ENCODE results near the gene SRP9.

GRCh38 chr1:225754940-225755641 lies 22.5 kb upstream of the SRP9 start:
- no peak for TF ChIP-seq CTCF (IDR thresholded peaks at IDR 0.05; ENCODE audit: borderline replicate concordance, extremely low read depth, low read length, poor library complexity, severe bottlenecking)
- no peak for TF ChIP-seq EZH2 (IDR thresholded peaks at IDR 0.05; ENCODE audit: borderline replicate concordance, low read depth, low read length, severe bottlenecking)
